GM18499 (cell line): Measurements from ENCODE around the gene PMEPA1.

Experiments
- ATAC-seq: cut with Tn5 transposase; IDR thresholded peaks from one replicate; pipeline ENCODE4 v1.9.1; 2021; ENCODE audit warnings: moderate number of reproducible peaks; ENCODE audit not compliant: insufficient read depth, unreplicated experiment

Gene PMEPA1

GRCh38 chr20:57709823-57710799, at the start of gene PMEPA1:
Gene PMEPA1, minus strand, starts transcription at chr20:57710015. Its CDS starts 433 bp downstream, at chr20:57709582.
- ATAC-seq, result peak; percentile 46

- ATAC-seq, result no peak
Observed at GRCh38 chr20:57757767-57758166, 48.0 kb upstream of the PMEPA1 start.

GRCh38 chr20:57756921-57757320, 47.1 kb upstream of the PMEPA1 start:
- no peak for ATAC-seq

GRCh38 chr20:57756213-57756612, 46.4 kb upstream of the PMEPA1 start:
- ATAC-seq, result no peak

- no peak for ATAC-seq
Observed at GRCh38 chr20:57755609-57756008, 45.8 kb upstream of the PMEPA1 start.

GRCh38 chr20:57754190-57754589, 44.4 kb upstream of the PMEPA1 start:
- no peak for ATAC-seq

GRCh38 chr20:57753332-57754164, 43.7 kb upstream of the PMEPA1 start:
- no peak for ATAC-seq

GRCh38 chr20:57751411-57751810, 41.6 kb upstream of the PMEPA1 start:
- no peak for ATAC-seq

- no peak for ATAC-seq
Observed at GRCh38 chr20:57749869-57750268, 40.1 kb upstream of the PMEPA1 start.

GRCh38 chr20:57749131-57749690, 39.4 kb upstream of the PMEPA1 start:
- ATAC-seq, result no peak

- ATAC-seq, result no peak
Observed at GRCh38 chr20:57748601-57749130, 38.9 kb upstream of the PMEPA1 start.

- ATAC-seq, result no peak
Observed at GRCh38 chr20:57747861-57748481, 38.2 kb upstream of the PMEPA1 start.

- ATAC-seq, result no peak
Observed at GRCh38 chr20:57746832-57747404, 37.1 kb upstream of the PMEPA1 start.

- ATAC-seq, result no peak
Observed at GRCh38 chr20:57746201-57746600, 36.4 kb upstream of the PMEPA1 start.

- no peak for ATAC-seq
Observed at GRCh38 chr20:57744206-57744605, 34.4 kb upstream of the PMEPA1 start.

GRCh38 chr20:57743450-57744095, 33.8 kb upstream of the PMEPA1 start:
- no peak for ATAC-seq

GRCh38 chr20:57742507-57743181, 32.8 kb upstream of the PMEPA1 start:
- ATAC-seq, result no peak

- no peak for ATAC-seq
Observed at GRCh38 chr20:57738484-57738883, 28.7 kb upstream of the PMEPA1 start.

- no peak for ATAC-seq
Observed at GRCh38 chr20:57738053-57738452, 28.2 kb upstream of the PMEPA1 start.
